Liver (tissue), 2 donors: ENCODE measurements around the gene SLC25A6.
A peak's percentile ranks its signal among the peaks of the same experiment; 100 is the strongest.

Source experiments
- FOXA1 ChIP-seq: IDR thresholded peaks from 2 replicates; pipeline ENCODE4 v1.6.1; 2016; ENCODE audit warnings: antibody characterized with exemption
- HNF4A ChIP-seq, 2 donors: conservative IDR thresholded peaks; 2 replicates each; pipeline ENCODE4 v1.6.1; 2016; ENCODE audit warnings: antibody characterized with exemption in 2 of 2, mild to moderate bottlenecking in 2 of 2
- donor health status: healthy.

DNA sequence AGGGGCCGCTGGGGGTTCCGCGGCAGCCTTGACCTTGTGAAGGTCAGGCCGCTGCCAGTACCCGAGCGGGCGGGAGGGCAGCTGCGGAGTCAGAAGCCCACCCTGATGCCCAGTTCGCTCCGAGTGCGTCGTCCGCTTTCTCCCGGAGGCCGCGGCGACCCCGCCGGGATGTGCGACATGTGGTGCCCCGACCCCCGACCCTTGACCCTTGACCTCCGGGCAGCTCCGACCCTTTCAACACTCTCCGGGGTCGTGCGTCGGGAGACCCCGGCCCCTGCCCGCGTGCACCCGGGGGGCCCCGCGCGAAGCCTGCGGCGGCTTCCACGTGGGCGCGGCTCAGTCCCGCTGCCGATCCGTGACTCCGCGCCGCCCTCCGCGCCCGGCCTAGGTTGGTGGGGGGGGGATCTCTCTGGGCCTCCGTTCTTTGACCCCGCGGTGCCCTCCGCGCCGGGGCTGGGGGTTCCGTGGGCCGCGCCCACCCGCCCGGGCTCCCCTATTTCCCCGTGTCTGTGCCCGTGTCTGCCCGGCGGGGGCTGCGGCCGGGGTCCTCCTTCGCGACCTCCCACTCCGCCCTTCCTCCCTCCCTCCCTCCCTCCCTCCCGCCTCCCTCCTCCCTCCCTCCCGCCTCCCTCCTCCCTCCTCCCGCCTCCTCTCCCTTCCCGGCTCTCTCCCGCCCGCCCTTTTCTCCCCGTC, 609 bp upstream of the SLC25A6 start:
- TF ChIP-seq HNF4A (conservative IDR thresholded peaks at IDR 0.05) (peak in 1 of 2 donors; percentile 56), FOXA1 (no peak)
